ENCODE measurements around the gene CAPS. TPM values are rescaled to one million over a fixed set of nuclear protein-coding genes. Genes with fewer than 3 reads are reported as not detected.

The CAPS gene
- polyA plus RNA-seq, 2 of the 4 experiments (the other 2 are of a cell fraction) = 1.4 to 1.7 TPM

- TF ChIP-seq HDAC2 (IDR thresholded peaks at IDR 0.05) (no peak), JUN (IDR thresholded peaks at IDR 0.05) (no peak)
- TF ChIP-seq, protein P1, sequence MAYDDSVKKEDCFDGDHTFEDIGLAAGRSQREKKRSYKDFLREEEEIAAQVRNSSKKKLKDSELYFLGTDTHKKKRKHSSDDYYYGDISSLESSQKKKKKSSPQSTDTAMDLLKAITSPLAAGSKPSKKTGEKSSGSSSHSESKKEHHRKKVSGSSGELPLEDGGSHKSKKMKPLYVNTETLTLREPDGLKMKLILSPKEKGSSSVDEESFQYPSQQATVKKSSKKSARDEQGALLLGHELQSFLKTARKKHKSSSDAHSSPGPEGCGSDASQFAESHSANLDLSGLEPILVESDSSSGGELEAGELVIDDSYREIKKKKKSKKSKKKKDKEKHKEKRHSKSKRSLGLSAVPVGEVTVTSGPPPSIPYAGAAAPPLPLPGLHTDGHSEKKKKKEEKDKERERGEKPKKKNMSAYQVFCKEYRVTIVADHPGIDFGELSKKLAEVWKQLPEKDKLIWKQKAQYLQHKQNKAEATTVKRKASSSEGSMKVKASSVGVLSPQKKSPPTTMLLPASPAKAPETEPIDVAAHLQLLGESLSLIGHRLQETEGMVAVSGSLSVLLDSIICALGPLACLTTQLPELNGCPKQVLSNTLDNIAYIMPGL (CRISPR knock-in tag; IDR thresholded peaks at IDR 0.05; ENCODE audit: borderline replicate concordance) = no peak
- Histone ChIP-seq H3K4me3 (no peak overlapping the region), H3K27ac (peak overlapping the region; percentile 59 to 76), H3K4me1 (peaks cover 15% of the 10 kb centered on the region), H3K4me2 (peak overlapping the region; percentile 58), H3K9me3 (no peaks in the 10 kb centered on the region)
- no peak for DNase-seq (ENCODE audit: low read depth in 1 of 2, low spot score in 1 of 2)
- peak; percentile 11 to 23; a peak in 1 of 6 replicates for ATAC-seq
- WGBS (ENCODE audit: missing lambda C conversion rate) = 89% methylated on average over 18 of the region's 22 CpGs
- ChIA-PET CTCF (interaction anchor here (1.2 kb wide), 1 partner anchor 110 kb away, joined by 4 read pairs; the partner anchor contains the start of gene NRTN), POLR2A (no interaction called here)
- FAIRE-seq = no peak
Observed at GRCh38 chr19:5914358-5914774, 312 bp downstream of the CAPS start.

DNA sequence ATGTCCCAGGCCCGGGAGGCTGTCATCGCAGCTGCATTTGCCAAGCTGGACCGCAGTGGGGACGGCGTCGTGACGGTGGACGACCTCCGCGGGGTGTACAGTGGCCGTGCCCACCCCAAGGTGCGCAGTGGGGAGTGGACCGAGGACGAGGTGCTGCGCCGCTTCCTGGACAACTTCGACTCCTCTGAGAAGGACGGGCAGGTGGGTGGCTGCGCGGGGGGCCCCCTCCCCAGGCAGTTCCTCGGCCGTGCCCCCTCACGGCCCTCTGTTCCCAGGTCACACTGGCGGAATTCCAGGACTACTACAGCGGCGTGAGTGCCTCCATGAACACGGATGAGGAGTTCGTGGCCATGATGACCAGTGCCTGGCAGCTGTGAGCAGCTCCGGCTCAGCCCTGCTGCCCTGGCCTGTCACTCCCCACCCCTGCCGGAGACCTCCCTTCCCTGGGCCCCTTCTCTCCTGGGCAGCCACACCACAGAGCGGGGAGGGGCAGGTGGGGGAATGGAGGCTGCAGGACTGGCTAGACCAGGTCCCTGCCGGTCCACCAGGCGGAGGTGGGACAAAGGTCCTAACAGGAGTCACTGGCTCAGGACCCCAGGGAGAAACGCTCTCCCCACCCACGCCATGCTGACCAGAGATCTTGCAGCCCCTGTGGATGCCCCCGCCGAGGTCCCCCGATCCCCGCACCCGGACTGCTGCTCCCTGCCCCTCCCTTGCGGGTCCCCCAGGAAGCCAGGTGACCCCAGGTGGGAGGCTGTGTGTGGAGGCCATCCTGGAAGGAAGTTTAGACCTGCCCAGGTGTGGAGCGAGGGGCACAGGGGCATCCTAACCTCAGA is 1.1 kb downstream of the CAPS start:
- no peak for DNase-seq (ENCODE audit: low read depth in 1 of 2, low spot score in 1 of 2)
- Histone ChIP-seq H3K4me2 (no peak overlapping the region; the same call in 2 of the 3 replicates), H3K4me1 (peaks cover 15% of the 10 kb centered on the region), H3K9me3 (no peaks in the 10 kb centered on the region), H3K27ac (peak overlapping the region in 1 of 2 experiments; percentile 76; a peak in 1 of 6 replicates), H3K4me3 (no peak overlapping the region)
- POLR2A ChIA-PET = no interaction called here
- CTCF ChIA-PET = interaction anchor here (0.6 kb wide), 1 partner anchor 142 kb away, joined by 3 read pairs; no protein-coding TSS in a partner anchor
- TF ChIP-seq HDAC2 (IDR thresholded peaks at IDR 0.05) = no peak
- TF ChIP-seq SREBF2 (IDR thresholded peaks at IDR 0.05) = no peak
- no peak for TF ChIP-seq KDM1A (IDR thresholded peaks at IDR 0.05; ENCODE audit: low read depth)
- TF ChIP-seq, protein P1 (CRISPR knock-in tag; IDR thresholded peaks at IDR 0.05; ENCODE audit: borderline replicate concordance) = no peak
- TF ChIP-seq JUNB (IDR thresholded peaks at IDR 0.05) = no peak
- TF ChIP-seq REST (IDR thresholded peaks at IDR 0.05) = no peak
- TF ChIP-seq, protein P2, sequence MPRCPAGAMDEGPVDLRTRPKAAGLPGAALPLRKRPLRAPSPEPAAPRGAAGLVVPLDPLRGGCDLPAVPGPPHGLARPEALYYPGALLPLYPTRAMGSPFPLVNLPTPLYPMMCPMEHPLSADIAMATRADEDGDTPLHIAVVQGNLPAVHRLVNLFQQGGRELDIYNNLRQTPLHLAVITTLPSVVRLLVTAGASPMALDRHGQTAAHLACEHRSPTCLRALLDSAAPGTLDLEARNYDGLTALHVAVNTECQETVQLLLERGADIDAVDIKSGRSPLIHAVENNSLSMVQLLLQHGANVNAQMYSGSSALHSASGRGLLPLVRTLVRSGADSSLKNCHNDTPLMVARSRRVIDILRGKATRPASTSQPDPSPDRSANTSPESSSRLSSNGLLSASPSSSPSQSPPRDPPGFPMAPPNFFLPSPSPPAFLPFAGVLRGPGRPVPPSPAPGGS (IDR thresholded peaks at IDR 0.05) = no peak
- TF ChIP-seq CBX8 (IDR thresholded peaks at IDR 0.05) = no peak
- no peak for TF ChIP-seq RFX5 (IDR thresholded peaks at IDR 0.05)
- ATAC-seq = no peak
- no peak for FAIRE-seq
- WGBS (ENCODE audit: missing lambda C conversion rate) = 82% methylated on average over 1 of the region's 42 CpGs

GRCh38 chr19:5915782-5916165 is 1.7 kb downstream of the CAPS start:
- DNase-seq (ENCODE audit: low read depth in 1 of 2, low spot score in 1 of 2) = no peak
- no peak overlapping the region for H3K27ac ChIP-seq
- 86% methylated on average over 6 of the region's 11 CpGs for WGBS (ENCODE audit: missing lambda C conversion rate)
- no peak for ATAC-seq
- H3K9me3 ChIP-seq = no peaks in the 10 kb centered on the region
- ChIA-PET CTCF (interaction anchor here (0.6 kb wide), 1 partner anchor 143 kb away, joined by 3 read pairs; no protein-coding TSS in a partner anchor), POLR2A (no interaction called here)
- TF ChIP-seq RARB (CRISPR knock-in tag; IDR thresholded peaks at IDR 0.05) (no peak), POLR2AphosphoS2 (conservative IDR thresholded peaks at IDR 0.05; ENCODE audit: low read length) (no peak), RAD21 (conservative IDR thresholded peaks at IDR 0.05 in 1 of 2, IDR thresholded peaks at IDR 0.05 in 1 of 2) (no peak), ESRRA (IDR thresholded peaks at IDR 0.05; ENCODE audit: borderline replicate concordance, low read length) (no peak), POLR2A (IDR thresholded peaks at IDR 0.05; ENCODE audit: low read length) (no peak), HEYL (CRISPR knock-in tag; IDR thresholded peaks at IDR 0.05) (no peak), JUNB (IDR thresholded peaks at IDR 0.05) (no peak)
- TF ChIP-seq, protein P3, sequence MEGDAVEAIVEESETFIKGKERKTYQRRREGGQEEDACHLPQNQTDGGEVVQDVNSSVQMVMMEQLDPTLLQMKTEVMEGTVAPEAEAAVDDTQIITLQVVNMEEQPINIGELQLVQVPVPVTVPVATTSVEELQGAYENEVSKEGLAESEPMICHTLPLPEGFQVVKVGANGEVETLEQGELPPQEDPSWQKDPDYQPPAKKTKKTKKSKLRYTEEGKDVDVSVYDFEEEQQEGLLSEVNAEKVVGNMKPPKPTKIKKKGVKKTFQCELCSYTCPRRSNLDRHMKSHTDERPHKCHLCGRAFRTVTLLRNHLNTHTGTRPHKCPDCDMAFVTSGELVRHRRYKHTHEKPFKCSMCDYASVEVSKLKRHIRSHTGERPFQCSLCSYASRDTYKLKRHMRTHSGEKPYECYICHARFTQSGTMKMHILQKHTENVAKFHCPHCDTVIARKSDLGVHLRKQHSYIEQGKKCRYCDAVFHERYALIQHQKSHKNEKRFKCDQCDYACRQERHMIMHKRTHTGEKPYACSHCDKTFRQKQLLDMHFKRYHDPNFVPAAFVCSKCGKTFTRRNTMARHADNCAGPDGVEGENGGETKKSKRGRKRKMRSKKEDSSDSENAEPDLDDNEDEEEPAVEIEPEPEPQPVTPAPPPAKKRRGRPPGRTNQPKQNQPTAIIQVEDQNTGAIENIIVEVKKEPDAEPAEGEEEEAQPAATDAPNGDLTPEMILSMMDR (IDR thresholded peaks at IDR 0.05) = no peak
- TF ChIP-seq, protein P4, sequence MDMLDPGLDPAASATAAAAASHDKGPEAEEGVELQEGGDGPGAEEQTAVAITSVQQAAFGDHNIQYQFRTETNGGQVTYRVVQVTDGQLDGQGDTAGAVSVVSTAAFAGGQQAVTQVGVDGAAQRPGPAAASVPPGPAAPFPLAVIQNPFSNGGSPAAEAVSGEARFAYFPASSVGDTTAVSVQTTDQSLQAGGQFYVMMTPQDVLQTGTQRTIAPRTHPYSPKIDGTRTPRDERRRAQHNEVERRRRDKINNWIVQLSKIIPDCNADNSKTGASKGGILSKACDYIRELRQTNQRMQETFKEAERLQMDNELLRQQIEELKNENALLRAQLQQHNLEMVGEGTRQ (IDR thresholded peaks at IDR 0.05) = no peak
- H3K4me3 ChIP-seq = no peak overlapping the region
- peaks cover 15% of the 10 kb centered on the region for H3K4me1 ChIP-seq
- H3K4me2 ChIP-seq = no peak overlapping the region
- no peak for FAIRE-seq
